GM18498 (cell line): Measurements from ENCODE around the gene PREP.

Experiments
- ATAC-seq: cut with Tn5 transposase; IDR thresholded peaks from one replicate; pipeline ENCODE4 v1.9.1; 2021; ENCODE audit warnings: mild to moderate bottlenecking, moderate library complexity; ENCODE audit not compliant: unreplicated experiment

Gene PREP

DNA sequence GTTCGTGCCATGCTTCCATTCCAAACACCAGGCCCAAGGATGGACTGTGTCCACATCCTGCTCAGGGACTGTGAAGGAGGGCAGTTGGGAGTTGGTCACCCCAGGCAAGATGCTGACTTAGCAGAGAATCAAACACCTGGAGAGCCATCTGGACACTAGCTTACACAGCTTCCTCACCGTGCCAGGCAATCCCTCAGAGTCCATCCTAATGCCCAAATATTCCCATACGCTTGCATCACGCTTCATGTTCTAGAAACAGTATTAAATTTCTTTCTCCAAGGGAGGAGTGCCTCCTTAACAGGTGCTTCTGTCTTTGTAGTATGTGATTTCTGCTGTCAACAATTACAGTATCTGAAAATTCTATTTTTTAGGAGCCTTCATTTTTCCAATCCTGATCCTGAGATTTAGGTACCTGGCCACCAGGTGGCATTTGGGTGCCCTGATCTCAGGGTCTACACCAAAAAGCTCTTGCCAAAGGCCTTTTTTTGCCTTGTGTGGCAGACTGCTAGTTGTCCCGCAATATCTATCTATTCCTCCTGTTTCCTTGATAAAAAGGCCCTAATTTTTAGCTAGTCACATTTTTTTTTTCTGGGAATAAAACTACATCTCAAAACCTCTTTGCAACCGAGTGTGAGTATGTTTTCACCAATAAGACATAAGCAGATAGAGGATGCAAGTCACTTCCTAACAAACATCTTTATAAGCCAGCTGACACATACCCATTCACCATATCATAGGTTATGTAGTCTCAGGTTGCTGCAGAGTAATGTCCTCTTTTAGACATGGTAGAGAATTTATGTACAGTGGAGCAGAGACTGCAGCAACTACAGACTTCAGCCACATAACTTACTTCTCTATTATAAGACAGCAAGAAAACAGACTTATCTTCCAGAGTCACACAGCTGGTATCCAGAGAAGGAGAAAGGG is 85.0 kb downstream of the PREP start:
- ATAC-seq: no peak

DNA sequence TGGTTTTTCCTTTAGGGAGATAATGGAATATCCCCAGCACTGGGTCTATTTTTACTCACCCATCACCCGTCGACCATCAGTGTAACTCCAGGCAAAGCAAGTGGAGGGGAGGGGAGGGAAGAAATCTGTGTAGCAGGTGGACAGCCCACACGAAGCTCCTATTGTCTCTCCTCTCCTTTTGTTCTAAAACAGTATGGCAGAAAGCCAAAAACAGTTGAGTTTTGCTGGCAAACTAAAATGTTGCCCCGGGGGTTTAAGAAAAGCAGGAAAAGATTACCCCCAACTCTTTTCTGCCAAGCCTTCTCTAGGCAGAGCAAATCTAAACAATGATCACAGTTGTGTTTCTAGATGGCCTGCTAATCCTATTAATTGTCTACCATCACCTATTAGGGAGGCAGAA is 89.7 kb downstream of the PREP start:
- no peak for ATAC-seq

GRCh38 chr6:105310947-105311346 is 91.9 kb downstream of the PREP start:
- ATAC-seq: no peak

GRCh38 chr6:105310371-105310770 is 92.5 kb downstream of the PREP start:
- ATAC-seq: no peak

GRCh38 chr6:105308840-105309239 is 94.0 kb downstream of the PREP start:
- no peak for ATAC-seq

DNA sequence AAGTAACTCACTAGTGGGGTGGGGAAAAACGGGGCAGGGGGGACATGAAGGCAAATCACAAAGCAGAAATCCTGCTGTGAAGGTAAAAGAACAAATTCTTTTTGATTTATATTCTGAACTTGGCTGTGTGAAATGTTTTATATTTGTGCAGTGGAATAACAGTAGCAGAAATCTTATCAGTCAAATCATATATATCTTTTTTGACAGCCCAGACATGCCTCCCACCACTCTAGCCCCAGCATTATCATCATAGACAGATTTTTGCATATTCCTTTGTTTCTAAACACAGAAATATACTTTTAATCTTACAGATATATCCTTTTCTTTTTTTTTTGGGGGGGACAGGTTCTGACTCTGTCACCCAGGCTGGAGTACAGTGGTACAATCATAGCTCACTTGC is 97.4 kb downstream of the PREP start:
- no peak for ATAC-seq

DNA sequence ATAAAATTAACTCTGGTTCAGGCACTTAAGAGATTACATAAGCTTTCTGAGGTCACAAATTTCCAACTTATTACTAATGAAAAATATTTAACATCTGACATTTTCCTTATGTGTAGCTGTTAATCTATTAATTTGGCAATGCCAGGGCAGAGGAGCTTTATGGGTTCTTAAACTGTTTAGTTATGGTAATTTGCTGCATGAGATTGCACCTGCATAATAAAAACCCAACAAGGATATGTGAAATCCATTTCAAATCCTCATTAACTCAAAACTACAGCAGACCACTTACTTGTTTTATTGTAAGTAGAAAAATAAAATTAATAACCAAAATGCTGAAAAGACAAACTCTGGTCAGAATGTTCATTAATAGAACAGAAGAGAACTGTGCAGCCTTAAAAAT is 98.1 kb downstream of the PREP start:
- no peak for ATAC-seq

- no peak for ATAC-seq
Observed at GRCh38 chr6:105304366-105304765, 98.5 kb downstream of the PREP start.

DNA sequence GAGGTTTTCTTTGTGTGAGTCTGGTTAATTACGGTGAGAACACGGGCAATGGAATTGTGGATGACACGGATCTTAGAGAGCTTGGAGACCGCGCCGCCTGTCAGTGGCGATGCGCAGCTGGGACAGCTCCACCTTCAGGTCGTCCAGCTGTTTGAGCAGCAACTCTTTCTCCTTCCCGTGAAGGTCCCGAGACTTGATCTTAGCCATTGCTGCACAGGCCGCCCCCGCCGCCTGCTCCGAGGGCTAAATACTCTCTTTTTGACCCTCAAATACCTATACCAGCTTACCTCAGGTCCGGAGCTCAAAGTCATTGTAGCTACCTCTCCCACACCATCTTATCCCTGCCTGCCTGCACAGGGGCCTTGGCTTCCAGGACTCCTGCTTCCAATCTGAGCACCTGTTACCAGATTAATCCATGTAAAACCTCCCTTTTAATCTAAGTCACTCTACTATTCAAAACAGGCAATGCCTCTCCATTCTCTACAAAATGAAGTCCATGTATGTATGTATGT is 100.2 kb downstream of the PREP start:
- no peak for ATAC-seq

DNA sequence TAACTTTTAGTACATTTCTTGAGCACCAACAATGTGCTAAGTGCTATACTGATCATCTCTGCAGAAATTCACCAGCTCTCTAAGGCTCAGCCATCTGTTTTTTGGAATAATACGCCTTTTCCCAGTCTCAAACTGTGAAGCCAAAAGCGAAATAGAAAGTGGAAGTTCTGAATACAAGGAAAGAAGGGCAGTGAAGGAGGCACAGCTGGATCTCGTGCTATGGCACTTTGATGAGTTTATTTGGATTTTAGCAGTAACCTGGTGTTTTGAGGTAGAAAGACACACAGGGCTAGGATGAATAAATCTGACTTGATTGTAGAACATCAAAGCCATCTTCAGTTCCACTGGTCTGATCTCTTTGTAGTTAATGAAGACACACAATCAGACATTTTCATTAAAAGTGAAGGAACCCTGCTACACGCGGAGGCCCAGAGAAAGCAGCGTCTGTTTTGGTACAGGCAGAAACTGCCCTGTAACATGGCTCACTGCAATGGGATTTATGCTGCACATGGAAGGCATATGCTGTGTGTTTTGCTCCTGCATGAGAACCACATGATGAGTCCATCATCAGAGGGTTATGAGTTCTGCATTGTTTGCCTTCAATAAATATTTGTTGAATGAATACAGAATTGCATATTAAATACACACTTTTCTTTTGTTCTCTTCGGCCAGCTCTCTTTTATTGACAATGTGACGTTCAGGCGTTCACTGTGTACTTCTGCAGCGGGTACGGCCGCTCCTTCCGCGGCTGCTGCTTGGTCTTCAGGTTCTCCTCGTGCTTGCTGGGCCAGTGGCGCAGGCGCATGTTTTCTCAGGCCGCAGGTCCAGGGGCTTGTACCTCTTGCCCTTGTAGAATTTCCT is 100.9 kb downstream of the PREP start:
- no peak for ATAC-seq

- no peak for ATAC-seq
Observed at GRCh38 chr6:105301072-105301503, 101.8 kb downstream of the PREP start.

DNA sequence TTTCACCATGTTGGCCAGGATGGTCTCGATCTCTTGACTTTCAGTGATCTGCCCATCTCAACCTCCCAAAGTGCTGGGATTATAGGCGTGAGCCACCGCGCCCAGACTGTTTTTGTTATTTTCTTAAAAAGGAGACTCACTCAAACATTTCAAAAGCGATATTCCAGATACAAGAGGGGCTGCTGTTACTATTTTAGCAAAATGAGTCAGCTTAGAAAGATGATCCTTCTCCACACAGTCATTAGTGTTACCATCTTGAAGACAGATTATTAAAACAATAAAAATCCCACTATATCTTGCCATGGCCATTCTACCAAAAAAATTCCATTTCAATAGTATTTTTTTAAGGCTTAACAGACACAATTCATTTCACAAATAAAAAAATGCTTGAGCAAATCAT is 102.8 kb downstream of the PREP start:
- ATAC-seq: no peak

- no peak for ATAC-seq
Observed at GRCh38 chr6:105294129-105294528, 108.8 kb downstream of the PREP start.

DNA sequence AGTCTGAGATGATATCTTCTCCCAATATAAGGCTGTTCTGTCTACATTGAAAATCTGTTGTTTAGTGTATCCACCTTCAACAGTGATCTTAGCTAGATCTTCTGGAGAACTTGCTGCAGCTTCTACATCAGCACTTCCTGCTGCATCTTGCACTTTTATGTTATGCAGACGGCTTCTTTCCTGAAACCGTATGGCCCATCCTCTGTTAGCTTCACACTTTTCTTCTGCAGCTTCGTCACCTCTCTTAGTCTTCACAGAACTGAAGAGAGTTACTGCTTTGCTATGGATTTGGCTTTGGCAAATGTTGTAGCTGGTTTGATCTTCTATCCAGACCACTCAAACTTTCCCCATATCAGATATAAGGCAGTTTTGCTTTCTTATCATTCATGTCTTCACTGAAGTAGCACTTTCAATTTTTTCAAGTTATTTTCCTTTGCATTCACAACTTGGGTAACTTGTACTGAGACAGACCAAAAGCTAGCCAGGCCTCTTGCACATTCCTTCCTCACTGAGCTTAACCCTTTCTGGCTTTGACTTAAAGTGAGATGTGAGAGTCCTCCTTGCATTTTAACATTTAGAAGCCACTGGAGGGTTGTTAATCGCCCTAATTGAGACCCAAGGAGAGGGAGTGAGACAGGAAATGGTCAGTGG is 110.1 kb downstream of the PREP start:
- no peak for ATAC-seq

DNA sequence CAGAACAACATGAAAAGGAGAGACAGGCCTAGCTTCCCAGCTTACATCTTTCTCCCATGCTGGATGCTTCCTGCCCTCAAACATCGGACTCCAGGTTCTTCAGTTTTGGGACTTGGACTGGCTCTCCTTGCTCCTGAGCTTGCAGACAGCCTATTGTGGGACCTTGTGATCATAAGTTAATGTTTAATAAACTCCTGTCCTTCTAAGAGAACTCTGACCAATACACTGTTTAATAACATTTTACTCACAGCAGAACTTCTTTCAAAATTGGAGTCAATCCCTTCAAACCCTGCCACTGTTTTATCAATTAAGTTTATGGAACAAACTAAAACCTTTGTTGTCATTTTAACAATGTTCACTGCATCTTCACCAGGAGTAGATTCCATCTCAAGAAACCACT is 111.4 kb downstream of the PREP start:
- ATAC-seq: no peak

DNA sequence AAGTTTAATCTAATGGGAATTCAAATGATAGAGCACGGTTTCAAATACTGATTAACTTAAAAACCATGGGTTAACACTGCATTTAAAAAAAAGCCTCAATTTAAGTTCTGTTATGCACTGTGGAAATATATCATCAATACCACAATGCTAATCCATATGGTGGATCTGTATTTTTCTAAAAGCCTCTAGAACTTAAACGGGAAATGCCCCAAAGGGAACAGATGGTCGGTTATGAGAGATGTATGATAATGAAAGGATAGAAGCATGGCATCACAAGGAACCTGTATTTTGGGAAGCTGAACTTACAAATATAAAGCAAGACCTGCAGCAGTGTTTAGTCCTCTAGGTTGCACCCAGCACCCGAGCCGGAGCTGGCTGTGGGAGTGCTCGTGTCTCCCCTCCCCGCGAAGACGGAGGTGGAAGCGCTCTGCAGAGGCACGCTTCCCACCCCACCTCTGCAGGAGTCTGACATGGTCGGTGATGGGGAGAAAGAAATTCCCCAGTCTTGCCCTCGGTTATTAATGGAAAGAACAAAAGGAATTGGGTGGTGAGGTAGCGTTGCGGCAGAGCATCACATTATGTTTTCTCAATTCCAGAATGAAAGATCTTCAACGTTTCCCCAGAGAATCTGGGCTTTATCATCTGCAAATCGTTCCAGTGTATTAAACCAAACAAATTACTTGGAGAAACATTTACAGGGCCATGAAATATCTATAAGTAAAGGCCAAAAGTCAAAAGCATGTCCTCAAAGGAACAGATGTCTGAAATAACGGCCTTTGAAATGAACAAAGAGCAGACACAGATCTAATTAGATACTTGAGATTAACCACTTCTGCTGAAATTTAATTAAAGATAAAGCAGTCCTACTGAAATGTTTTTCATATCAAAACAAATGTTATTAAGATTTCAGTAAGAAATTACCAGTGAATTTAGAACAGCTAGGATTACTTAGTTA is 120.0 kb downstream of the PREP start:
- ATAC-seq: no peak

DNA sequence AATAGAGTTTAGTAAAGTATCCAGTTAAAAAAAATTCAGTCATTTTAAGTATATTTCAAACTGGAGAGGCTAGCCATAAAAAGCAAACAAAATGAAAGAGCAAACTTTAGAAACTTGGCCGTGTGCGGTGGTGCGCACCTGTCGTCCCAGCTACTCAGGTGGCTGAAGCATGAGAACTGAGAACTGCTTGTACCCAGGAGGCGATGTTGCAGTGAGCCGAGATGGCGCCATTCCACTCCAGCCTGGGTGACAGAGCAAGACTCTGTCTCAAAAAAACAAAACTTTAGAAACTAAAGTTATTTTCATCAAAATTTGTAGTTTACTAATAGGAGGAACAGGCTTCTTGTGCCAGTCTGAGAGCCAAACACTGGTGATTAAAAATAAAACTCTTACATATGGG is 122.8 kb downstream of the PREP start:
- no peak for ATAC-seq

- ATAC-seq: no peak
Observed at GRCh38 chr6:105279463-105279862, 123.4 kb downstream of the PREP start.

DNA sequence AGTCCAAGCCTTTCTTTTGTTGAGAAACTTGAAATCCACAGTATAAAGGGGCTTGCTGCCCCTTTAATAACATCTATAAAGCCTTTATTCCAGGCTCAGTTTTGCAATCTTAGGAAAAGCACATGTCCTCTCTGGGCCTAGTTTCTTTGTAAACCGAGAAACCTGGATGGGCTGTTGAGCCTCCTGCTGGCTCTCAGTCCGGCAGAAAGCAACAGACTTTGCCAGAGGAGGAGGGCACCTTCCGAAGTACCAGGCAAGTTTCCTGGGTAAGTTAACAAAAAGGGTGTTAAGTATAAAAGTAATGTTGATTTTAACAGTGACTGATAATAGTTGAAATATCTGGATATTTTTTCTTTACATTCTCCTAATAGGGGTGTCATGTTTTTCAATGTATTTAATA is 124.1 kb downstream of the PREP start:
- ATAC-seq: no peak

DNA sequence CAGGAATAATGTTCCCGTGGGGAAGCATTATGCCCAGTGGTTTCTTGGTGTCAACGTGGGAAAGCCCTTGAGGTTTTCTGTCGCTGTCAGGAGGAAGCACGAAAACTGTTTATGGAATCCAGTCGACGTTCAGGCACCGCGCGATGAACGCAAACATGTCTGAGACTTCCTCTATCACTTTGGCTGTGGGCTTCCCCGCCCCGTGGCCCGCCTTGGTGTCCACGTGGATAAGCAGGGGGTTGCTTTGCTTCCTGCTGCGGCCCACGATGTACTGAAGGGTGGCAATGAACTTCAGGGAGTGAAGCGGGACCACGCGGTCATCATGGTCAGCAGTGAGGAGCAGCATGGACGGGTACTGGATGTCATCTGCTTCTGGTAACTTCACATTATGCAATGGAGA is 124.8 kb downstream of the PREP start:
- ATAC-seq: no peak
